ENCODE results near the gene MYCBP2.

Gene MYCBP2

DNA sequence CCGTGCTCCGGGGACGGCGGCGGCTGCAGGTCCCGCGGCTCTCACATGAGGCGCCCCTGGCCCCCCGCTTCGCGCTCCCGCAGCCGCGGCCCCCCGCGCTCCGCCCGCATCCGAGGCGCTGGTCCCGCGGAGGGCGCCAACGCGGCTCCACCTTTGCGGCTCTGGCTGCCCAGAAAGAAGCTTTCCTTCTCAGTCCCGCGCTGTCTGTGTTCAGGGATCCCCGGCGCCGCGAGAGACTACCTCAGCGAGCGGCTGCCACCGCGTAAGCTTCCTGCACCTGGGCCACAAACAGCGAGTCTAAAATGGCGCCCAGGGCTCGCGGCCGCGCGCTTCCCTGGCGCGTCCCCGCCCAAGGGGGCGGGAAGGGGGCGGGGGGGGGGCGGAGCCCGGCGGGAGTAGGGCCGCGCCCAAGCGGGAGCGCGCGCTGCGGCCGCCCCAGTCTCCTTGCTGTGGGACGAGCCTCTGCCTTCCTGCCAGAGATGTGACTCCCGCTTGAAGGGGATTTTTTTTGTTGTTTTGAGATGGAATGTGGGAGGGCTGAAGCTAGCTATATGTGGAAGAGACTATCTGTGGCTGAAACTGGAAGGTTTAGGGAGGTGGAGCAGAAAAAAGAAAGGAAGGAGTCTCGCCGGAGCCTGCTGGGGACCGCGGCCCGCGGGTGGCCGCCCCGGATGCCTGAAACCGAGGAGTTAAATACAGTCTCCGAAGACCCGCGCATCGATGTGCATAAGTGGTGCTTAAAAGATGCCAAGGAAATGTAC is 299.9 kb downstream of the MYCBP2 start, which contains the start of gene FBXL3:
FBXL3 (minus strand) TSS at position 299 of the 761 bp plus-strand sequence. CDS start 5,299 bp downstream, outside the sequence.
- peaks cover 17 to 49% (median 29%) of the 10 kb centered on the region in 4 experiments for H3K4me1 ChIP-seq (ENCODE audit: control extremely low read depth in 1 of 4, control insufficient read depth in 4 of 4, insufficient read depth in 4 of 4, low read length in 3 of 4)
- ChIA-PET POLR2A (interaction anchor here (0.6 to 2.1 kb wide), 7 partner anchors 8 to 141 kb away, joined by 3 to 8 read pairs (median 4); partner anchors contain the start of genes CLN5 and KCTD12), CTCF (interaction anchor here (0.6 to 1.5 kb wide), 4 partner anchors 13 to 307 kb away, joined by 3 to 4 read pairs (median 3); no protein-coding TSS in a partner anchor)
- peaks cover 0 to 3% (median 0%) of the 10 kb centered on the region in 4 experiments for H3K36me3 ChIP-seq (ENCODE audit: control insufficient read depth in 4 of 4, insufficient read depth in 4 of 4, low read length in 3 of 4)
- H3K4me3 ChIP-seq (ENCODE audit: control insufficient read depth in 1 of 7, extremely low read depth in 1 of 7, insufficient read depth in 4 of 7, low read depth in 2 of 7, low read length in 6 of 7), result peak within 1 kb of the TSS; percentile 79 to 96 (median 86)
- H3K27me3 ChIP-seq (replicated peaks in 2 of 5; ENCODE audit: control insufficient read depth in 4 of 5, insufficient read depth in 5 of 5, low read length in 4 of 5), result no peaks in the 10 kb centered on the region
- peak; percentile 82 to 91 (median 90) for DNase-seq
- H3K9me3 ChIP-seq (ENCODE audit: control extremely low read depth in 1 of 5, control insufficient read depth in 4 of 5, insufficient read depth in 2 of 5, low read depth in 1 of 5, low read length in 4 of 5), result no peaks in the 10 kb centered on the region
- H3K27ac ChIP-seq (ENCODE audit: insufficient read depth in 1 of 2, low read depth in 1 of 2, low read length in 2 of 2, poor library complexity in 1 of 2, severe bottlenecking in 2 of 2), result peak within 1 kb of the TSS; percentile 82 to 93
- WGBS (ENCODE audit: insufficient coverage), result 0% methylated on average over 44 of the region's 74 CpGs

GRCh38 chr13:77026255-77026860 is 300.5 kb downstream of the MYCBP2 start:
- Histone ChIP-seq H3K4me3 (ENCODE audit: control insufficient read depth in 1 of 7, extremely low read depth in 1 of 7, insufficient read depth in 4 of 7, low read depth in 2 of 7, low read length in 6 of 7) (peak overlapping the region; percentile 79 to 96 (median 86)), H3K36me3 (ENCODE audit: control insufficient read depth in 4 of 4, insufficient read depth in 4 of 4, low read length in 3 of 4) (peaks cover 0 to 7% (median 2%) of the 10 kb centered on the region in 4 experiments), H3K27ac (ENCODE audit: insufficient read depth in 1 of 2, low read depth in 1 of 2, low read length in 2 of 2, poor library complexity in 1 of 2, severe bottlenecking in 2 of 2) (peak overlapping the region; percentile 82 to 93), H3K4me1 (ENCODE audit: control extremely low read depth in 1 of 4, control insufficient read depth in 4 of 4, insufficient read depth in 4 of 4, low read length in 3 of 4) (peaks cover 20 to 54% (median 34%) of the 10 kb centered on the region in 4 experiments), H3K27me3 (replicated peaks in 2 of 5; ENCODE audit: control insufficient read depth in 4 of 5, insufficient read depth in 5 of 5, low read length in 4 of 5) (no peaks in the 10 kb centered on the region), H3K9me3 (ENCODE audit: control extremely low read depth in 1 of 5, control insufficient read depth in 4 of 5, insufficient read depth in 2 of 5, low read depth in 1 of 5, low read length in 4 of 5) (no peaks in the 10 kb centered on the region)
- ChIA-PET CTCF (interaction anchor here (0.7 to 1.5 kb wide), 3 partner anchors 12 to 29 kb away, joined by 3 to 4 read pairs (median 3); no protein-coding TSS in a partner anchor), POLR2A (interaction anchor here (0.6 to 2.1 kb wide), 8 partner anchors 9 to 141 kb away, joined by 3 to 8 read pairs (median 4); partner anchors contain the start of genes CLN5 and KCTD12)
- WGBS (ENCODE audit: insufficient coverage), result 0% methylated on average over 43 of the region's 62 CpGs
- DNase-seq, result peak; percentile 69 to 89 (median 86)

- 83% methylated on average over 1 of the region's 3 CpGs for WGBS (ENCODE audit: insufficient coverage)
- DNase-seq, result no peak
- H3K27me3 ChIP-seq (replicated peaks in 2 of 5; ENCODE audit: control insufficient read depth in 4 of 5, insufficient read depth in 5 of 5, low read length in 4 of 5), result no peaks in the 10 kb centered on the region
- ChIA-PET CTCF (interaction anchor here (0.8 to 0.9 kb wide), 2 partner anchors 19 to 35 kb away, joined by 3 read pairs; no protein-coding TSS in a partner anchor), POLR2A (interaction anchor here (0.7 kb wide), 1 partner anchor 37 kb away, joined by 3 read pairs; no protein-coding TSS in a partner anchor)
- peak overlapping the region in 1 of 2 experiments; percentile 31 for H3K27ac ChIP-seq (ENCODE audit: insufficient read depth in 1 of 2, low read depth in 1 of 2, low read length in 2 of 2, poor library complexity in 1 of 2, severe bottlenecking in 2 of 2)
- H3K4me1 ChIP-seq (ENCODE audit: control extremely low read depth in 1 of 4, control insufficient read depth in 4 of 4, insufficient read depth in 4 of 4, low read length in 3 of 4), result peaks cover 20 to 51% (median 32%) of the 10 kb centered on the region in 4 experiments
- H3K9me3 ChIP-seq (ENCODE audit: control extremely low read depth in 1 of 5, control insufficient read depth in 4 of 5, insufficient read depth in 2 of 5, low read depth in 1 of 5, low read length in 4 of 5), result no peaks in the 10 kb centered on the region
- H3K36me3 ChIP-seq (ENCODE audit: control insufficient read depth in 4 of 4, insufficient read depth in 4 of 4, low read length in 3 of 4), result peaks cover 0 to 23% (median 12%) of the 10 kb centered on the region in 4 experiments
- peak overlapping the region in 1 of 7 experiments; percentile 10 for H3K4me3 ChIP-seq (ENCODE audit: control insufficient read depth in 1 of 7, extremely low read depth in 1 of 7, insufficient read depth in 4 of 7, low read depth in 2 of 7, low read length in 6 of 7)
Measured at GRCh38 chr13:77022341-77022740, 304.6 kb downstream of the MYCBP2 start.

GRCh38 chr13:77019756-77020155 is 307.1 kb downstream of the MYCBP2 start:
- H3K4me1 ChIP-seq (ENCODE audit: control extremely low read depth in 1 of 4, control insufficient read depth in 4 of 4, insufficient read depth in 4 of 4, low read length in 3 of 4), result peaks cover 13 to 35% (median 19%) of the 10 kb centered on the region in 4 experiments
- H3K27me3 ChIP-seq (replicated peaks in 2 of 5; ENCODE audit: control insufficient read depth in 4 of 5, insufficient read depth in 5 of 5, low read length in 4 of 5), result no peaks in the 10 kb centered on the region
- ChIA-PET CTCF (interaction anchor here (1.6 to 2.0 kb wide), 2 partner anchors 14 to 18 kb away, joined by 3 to 5 read pairs; no protein-coding TSS in a partner anchor), POLR2A (no interaction called here)
- H3K36me3 ChIP-seq (ENCODE audit: control insufficient read depth in 4 of 4, insufficient read depth in 4 of 4, low read length in 3 of 4), result peaks cover 9 to 43% (median 30%) of the 10 kb centered on the region in 4 experiments
- no peak overlapping the region for H3K27ac ChIP-seq (ENCODE audit: insufficient read depth in 1 of 2, low read depth in 1 of 2, low read length in 2 of 2, poor library complexity in 1 of 2, severe bottlenecking in 2 of 2)
- no peak for DNase-seq
- H3K9me3 ChIP-seq (ENCODE audit: control extremely low read depth in 1 of 5, control insufficient read depth in 4 of 5, insufficient read depth in 2 of 5, low read depth in 1 of 5, low read length in 4 of 5), result no peaks in the 10 kb centered on the region
- H3K4me3 ChIP-seq (ENCODE audit: control insufficient read depth in 1 of 7, extremely low read depth in 1 of 7, insufficient read depth in 4 of 7, low read depth in 2 of 7, low read length in 6 of 7), result no peak overlapping the region

GRCh38 chr13:77016888-77017623 is 309.8 kb downstream of the MYCBP2 start:
- no peak overlapping the region for H3K4me3 ChIP-seq (ENCODE audit: control insufficient read depth in 1 of 7, extremely low read depth in 1 of 7, insufficient read depth in 4 of 7, low read depth in 2 of 7, low read length in 6 of 7)
- H3K27me3 ChIP-seq (replicated peaks in 2 of 5; ENCODE audit: control insufficient read depth in 4 of 5, insufficient read depth in 5 of 5, low read length in 4 of 5), result no peaks in the 10 kb centered on the region
- ChIA-PET CTCF (interaction anchor here (0.9 to 1.5 kb wide), 6 partner anchors 9 to 348 kb away, joined by 3 to 4 read pairs (median 3); no protein-coding TSS in a partner anchor), POLR2A (interaction anchor here (0.8 to 0.9 kb wide), 2 partner anchors 8 to 9 kb away, joined by 3 to 5 read pairs; no protein-coding TSS in a partner anchor)
- H3K27ac ChIP-seq (ENCODE audit: insufficient read depth in 1 of 2, low read depth in 1 of 2, low read length in 2 of 2, poor library complexity in 1 of 2, severe bottlenecking in 2 of 2), result no peak overlapping the region
- no peak for DNase-seq
- peaks cover 20 to 68% (median 39%) of the 10 kb centered on the region in 4 experiments for H3K36me3 ChIP-seq (ENCODE audit: control insufficient read depth in 4 of 4, insufficient read depth in 4 of 4, low read length in 3 of 4)
- H3K4me1 ChIP-seq (ENCODE audit: control extremely low read depth in 1 of 4, control insufficient read depth in 4 of 4, insufficient read depth in 4 of 4, low read length in 3 of 4), result peaks cover 3 to 12% (median 9%) of the 10 kb centered on the region in 4 experiments
- H3K9me3 ChIP-seq (ENCODE audit: control extremely low read depth in 1 of 5, control insufficient read depth in 4 of 5, insufficient read depth in 2 of 5, low read depth in 1 of 5, low read length in 4 of 5), result no peaks in the 10 kb centered on the region
- WGBS (ENCODE audit: insufficient coverage), result 100% methylated on average over 1 of the region's 6 CpGs

- Histone ChIP-seq H3K36me3 (ENCODE audit: control insufficient read depth in 4 of 4, insufficient read depth in 4 of 4, low read length in 3 of 4) (peaks cover 21 to 72% (median 42%) of the 10 kb centered on the region in 4 experiments), H3K27me3 (replicated peaks in 2 of 5; ENCODE audit: control insufficient read depth in 4 of 5, insufficient read depth in 5 of 5, low read length in 4 of 5) (no peaks in the 10 kb centered on the region), H3K27ac (ENCODE audit: insufficient read depth in 1 of 2, low read depth in 1 of 2, low read length in 2 of 2, poor library complexity in 1 of 2, severe bottlenecking in 2 of 2) (no peak overlapping the region), H3K4me3 (ENCODE audit: control insufficient read depth in 1 of 7, extremely low read depth in 1 of 7, insufficient read depth in 4 of 7, low read depth in 2 of 7, low read length in 6 of 7) (no peak overlapping the region), H3K4me1 (ENCODE audit: control extremely low read depth in 1 of 4, control insufficient read depth in 4 of 4, insufficient read depth in 4 of 4, low read length in 3 of 4) (peaks cover 0 to 7% (median 4%) of the 10 kb centered on the region in 4 experiments), H3K9me3 (ENCODE audit: control extremely low read depth in 1 of 5, control insufficient read depth in 4 of 5, insufficient read depth in 2 of 5, low read depth in 1 of 5, low read length in 4 of 5) (no peaks in the 10 kb centered on the region)
- ChIA-PET POLR2A (interaction anchor here (0.8 kb wide), 1 partner anchor 9 kb away, joined by 3 read pairs; no protein-coding TSS in a partner anchor), CTCF (interaction anchor here (0.6 to 1.6 kb wide), 7 partner anchors 8 to 348 kb away, joined by 3 to 4 read pairs (median 3); no protein-coding TSS in a partner anchor)
- no peak for DNase-seq
- WGBS (ENCODE audit: insufficient coverage), result 100% methylated on average over 1 of the region's 3 CpGs
Measured at GRCh38 chr13:77016251-77016812, 310.6 kb downstream of the MYCBP2 start.

Measured in common myeloid progenitor, CD34-positive (primary cell).